Left hindlimb (tissue), 1 donor: Measurements from ENCODE around the gene CYP4F3.
"Not testable (repeated sequence)": the region's sequence is repeated elsewhere in the genome, so short reads cannot be mapped to it uniquely, and the experiment has no call there.

Experiments used
- DNase-seq: peaks from one replicate; pipeline ENCODE4 v3.0.0-alpha.2; 2018

CYP4F3 gene

GRCh38 chr19:15640294-15640903, at the start of gene CYP4F3:
Gene CYP4F3 (plus strand): TSS chr19:15640897. CDS start chr19:15641416, 519 bp downstream.
- no peak for DNase-seq

GRCh38 chr19:15591796-15592195, 48.9 kb upstream of the CYP4F3 start:
- DNase-seq: no peak

GRCh38 chr19:15592506-15592905, 48.2 kb upstream of the CYP4F3 start:
- not testable (repeated sequence) for DNase-seq

- DNase-seq: not testable (repeated sequence)
Observed at GRCh38 chr19:15593766-15594165, 46.9 kb upstream of the CYP4F3 start.

GRCh38 chr19:15595069-15595468, 45.6 kb upstream of the CYP4F3 start:
- DNase-seq: no peak

GRCh38 chr19:15607978-15608925, 32.4 kb upstream of the CYP4F3 start:
- DNase-seq: not testable (repeated sequence)

- DNase-seq: no peak
Observed at GRCh38 chr19:15609261-15609660, 31.4 kb upstream of the CYP4F3 start.

GRCh38 chr19:15612342-15612741, 28.4 kb upstream of the CYP4F3 start:
- DNase-seq: no peak

- DNase-seq: no peak
Observed at GRCh38 chr19:15613338-15613737, 27.4 kb upstream of the CYP4F3 start.

- DNase-seq: no peak
Observed at GRCh38 chr19:15614507-15615379, 26.0 kb upstream of the CYP4F3 start, which contains the start of gene CYP4F8. Gene CYP4F8 (plus strand): TSS chr19:15615218. CDS start chr19:15615617, 399 bp downstream.

- no peak for DNase-seq
Observed at GRCh38 chr19:15615526-15615925, 25.2 kb upstream of the CYP4F3 start.

GRCh38 chr19:15616183-15616582, 24.5 kb upstream of the CYP4F3 start:
- no peak for DNase-seq

GRCh38 chr19:15616627-15617270, 23.9 kb upstream of the CYP4F3 start:
- no peak for DNase-seq

GRCh38 chr19:15618321-15618720, 22.4 kb upstream of the CYP4F3 start:
- no peak for DNase-seq

- DNase-seq: no peak
Observed at GRCh38 chr19:15621801-15622200, 18.9 kb upstream of the CYP4F3 start.

- DNase-seq: no peak
Observed at GRCh38 chr19:15622991-15623390, 17.7 kb upstream of the CYP4F3 start.

GRCh38 chr19:15623711-15624318, 16.9 kb upstream of the CYP4F3 start:
- DNase-seq: no peak

- no peak for DNase-seq
Observed at GRCh38 chr19:15628236-15629002, 12.3 kb upstream of the CYP4F3 start.

GRCh38 chr19:15629003-15629880, 11.5 kb upstream of the CYP4F3 start:
- DNase-seq: peak; percentile 66

GRCh38 chr19:15631817-15632216, 8.9 kb upstream of the CYP4F3 start:
- DNase-seq: no peak
